IMR-90 (cell line): ENCODE results near the gene ALCAM. TPM values are rescaled to one million over a fixed set of nuclear protein-coding genes. Genes with fewer than 3 reads are reported as not detected.

Experiments
- ATAC-seq: fragments of 200-7000 bp; cut with Tn5 transposase; 2 replicates; pipeline ENCODE4 v1.9.1; 2020; ENCODE audit warnings: low read depth, mild to moderate bottlenecking, moderate library complexity
- BruUV-seq: library from RNA; stranded (reverse); fragments of 400-500 nt; replicated peaks from 2 replicates; lab custom pipeline; 2021; lab: Mats Ljungman, UMichigan
- CTCF ChIA-PET: fragments of 300-600 bp; formaldehyde crosslinking; extraction: SDS; loops from one replicate; lab custom pipeline; 2021; ENCODE audit warnings: antibody characterized with exemption; lab: Yijun Ruan, JAX
- POLR2A ChIA-PET: fragments of 300-600 bp; sonication (Branson Sonifier 250); formaldehyde crosslinking; loops from one replicate; lab custom pipeline; 2022; ENCODE audit warnings: antibody characterized with exemption; ENCODE audit not compliant: unreplicated experiment; lab: Charles Lee
- DNase-seq: peaks from one replicate; pipeline ENCODE4 v3.0.0; 2013
- H2AFZ ChIP-seq: replicated peaks from 2 replicates; pipeline ENCODE3; 2013; ENCODE audit warnings: low read length, mild to moderate bottlenecking; ENCODE audit not compliant: poor library complexity
- H2AK5ac ChIP-seq: 2 replicates; pipeline ENCODE4 v1.6.1; 2013; ENCODE audit warnings: low read depth, low read length, inconsistent platforms
- H2AK9ac ChIP-seq: replicated peaks from 2 replicates; pipeline ENCODE3; 2013; ENCODE audit warnings: mild to moderate bottlenecking, low read depth, low read length, moderate library complexity; ENCODE audit not compliant: poor library complexity
- H2BK120ac ChIP-seq: 2 replicates; pipeline ENCODE4 v1.6.1; 2013; ENCODE audit warnings: low read depth, low read length, inconsistent platforms
- H2BK15ac ChIP-seq: 3 replicates; pipeline ENCODE4 v1.6.1; 2013; ENCODE audit warnings: low read depth, low read length, inconsistent platforms
- H2BK20ac ChIP-seq: 2 replicates; pipeline ENCODE4 v1.6.1; 2013; ENCODE audit warnings: low read depth, mild to moderate bottlenecking, inconsistent platforms, low read length, moderate library complexity
- H2BK5ac ChIP-seq: 2 replicates; pipeline ENCODE4 v1.6.1; 2013; ENCODE audit warnings: mild to moderate bottlenecking, low read depth, low read length, inconsistent platforms; ENCODE audit not compliant: poor library complexity, severe bottlenecking
- H3K14ac ChIP-seq: replicated peaks from 2 replicates; pipeline ENCODE4 v1.6.1; 2013; ENCODE audit warnings: low read depth, low read length, inconsistent platforms
- H3K18ac ChIP-seq: 2 replicates; pipeline ENCODE4 v1.6.1; 2013; ENCODE audit warnings: low read depth, low read length, control low read depth
- H3K23ac ChIP-seq: 2 replicates; pipeline ENCODE4 v1.6.1; 2013; ENCODE audit warnings: low read depth, low read length, inconsistent platforms
- H3K27ac ChIP-seq: 2 replicates; pipeline ENCODE4 v1.5.1; 2013; ENCODE audit warnings: mild to moderate bottlenecking, control low read depth, low read length; ENCODE audit not compliant: insufficient read depth
- H3K27me3 ChIP-seq: 2 replicates; pipeline ENCODE4 v1.6.1; 2013; ENCODE audit warnings: low read length; ENCODE audit not compliant: control insufficient read depth, insufficient read depth
- H3K36me3 ChIP-seq: 2 replicates; pipeline ENCODE4 v1.6.1; 2013; ENCODE audit warnings: low read length, mixed read lengths; ENCODE audit not compliant: control insufficient read depth, insufficient read depth
- H3K4ac ChIP-seq: 2 replicates; pipeline ENCODE4 v1.6.1; 2013; ENCODE audit warnings: low read depth, low read length, inconsistent platforms
- H3K4me1 ChIP-seq: 2 replicates; pipeline ENCODE4 v1.6.1; 2013; ENCODE audit warnings: low read length, mixed read lengths; ENCODE audit not compliant: control insufficient read depth, insufficient read depth
- H3K4me2 ChIP-seq: 2 replicates; pipeline ENCODE4 v1.6.1; 2013; ENCODE audit warnings: low read depth, mild to moderate bottlenecking, control low read depth, low read length, moderate library complexity
- H3K4me3 ChIP-seq: 2 replicates; pipeline ENCODE4 v1.5.1; 2013; ENCODE audit warnings: low read depth, mild to moderate bottlenecking, control low read depth, low read length, moderate library complexity; ENCODE audit not compliant: insufficient read depth
- H3K56ac ChIP-seq: 2 replicates; pipeline ENCODE4 v1.6.1; 2013; ENCODE audit warnings: low read length, inconsistent platforms; ENCODE audit not compliant: insufficient read depth; ENCODE audit errors: extremely low read depth
- H3K79me1 ChIP-seq, 2 experiments: 2 replicates each; pipeline ENCODE4 v1.6.1; 2013; ENCODE audit warnings: low read length in 2 of 2, inconsistent platforms in 1 of 2, low read depth in 1 of 2
- H3K9ac ChIP-seq: 2 replicates; pipeline ENCODE4 v1.6.1; 2013; ENCODE audit warnings: low read depth, low read length, control low read depth
- H3K9me1 ChIP-seq: 2 replicates; pipeline ENCODE4 v1.6.1; 2013; ENCODE audit warnings: low read length, inconsistent platforms; ENCODE audit not compliant: insufficient read depth
- H3K9me3 ChIP-seq: 2 replicates; pipeline ENCODE4 v1.6.1; 2013; ENCODE audit warnings: low read length; ENCODE audit not compliant: control insufficient read depth, insufficient read depth
- H4K20me1 ChIP-seq: 2 replicates; pipeline ENCODE4 v1.6.1; 2013; ENCODE audit warnings: low read length, inconsistent platforms; ENCODE audit not compliant: insufficient read depth
- H4K5ac ChIP-seq: 2 replicates; pipeline ENCODE4 v1.6.1; 2013; ENCODE audit warnings: mild to moderate bottlenecking, low read depth, low read length, control low read depth
- H4K8ac ChIP-seq, 2 experiments: 2 replicates each; pipeline ENCODE4 v1.6.1; 2013; ENCODE audit warnings: low read depth in 2 of 2, low read length in 2 of 2, control low read depth in 1 of 2, inconsistent platforms in 1 of 2
- H4K91ac ChIP-seq: 2 replicates; pipeline ENCODE4 v1.6.1; 2013; ENCODE audit warnings: low read depth, low read length, inconsistent platforms; ENCODE audit not compliant: insufficient read depth
- BHLHE40 ChIP-seq: fragments of 150-350 bp; IDR thresholded peaks from 2 replicates; pipeline ENCODE4 v1.6.1; 2016; ENCODE audit warnings: mild to moderate bottlenecking, low read depth, low read length
- CEBPB ChIP-seq: IDR thresholded peaks from 2 replicates; pipeline ENCODE4 v1.6.1; 2012; ENCODE audit warnings: low read depth, low read length, improper control_type of control experiment
- CHD1 ChIP-seq: IDR thresholded peaks from 2 replicates; pipeline ENCODE4 v1.6.1; 2012; ENCODE audit warnings: low read depth, low read length, improper control_type of control experiment
- CTCF ChIP-seq: conservative IDR thresholded peaks from 2 replicates; pipeline ENCODE4 v1.5.1; 2012; ENCODE audit warnings: mild to moderate bottlenecking, low read depth, low read length, improper control_type of control experiment
- ELK1 ChIP-seq: fragments of 150-350 bp; IDR thresholded peaks from 2 replicates; pipeline ENCODE4 v1.6.1; 2016; ENCODE audit warnings: low read depth, mild to moderate bottlenecking, low read length, moderate library complexity, borderline replicate concordance
- FOS ChIP-seq: fragments of 150-350 bp; IDR thresholded peaks from 2 replicates; pipeline ENCODE4 v1.6.1; 2016; ENCODE audit warnings: low read depth, low read length
- MAFK ChIP-seq: IDR thresholded peaks from 2 replicates; pipeline ENCODE4 v1.6.1; 2012; ENCODE audit warnings: low read depth, low read length, improper control_type of control experiment
- MAZ ChIP-seq: IDR thresholded peaks from 2 replicates; pipeline ENCODE4 v1.6.1; 2012; ENCODE audit warnings: low read depth, mild to moderate bottlenecking, low read length, improper control_type of control experiment, moderate library complexity, borderline replicate concordance
- MXI1 ChIP-seq: IDR thresholded peaks from 2 replicates; pipeline ENCODE4 v1.6.1; 2012; ENCODE audit warnings: low read depth, mild to moderate bottlenecking, low read length, moderate library complexity, borderline replicate concordance
- NFE2L2 ChIP-seq: fragments of 150-350 bp; IDR thresholded peaks from 2 replicates; pipeline ENCODE4 v1.6.1; 2016; ENCODE audit warnings: low read depth, mild to moderate bottlenecking, low read length
- POLR2A ChIP-seq: IDR thresholded peaks from 2 replicates; pipeline ENCODE4 v1.6.1; 2012; ENCODE audit warnings: mild to moderate bottlenecking, low read depth, low read length
- RAD21 ChIP-seq: IDR thresholded peaks from 2 replicates; pipeline ENCODE4 v1.6.1; 2012; ENCODE audit warnings: low read length, improper control_type of control experiment
- RFX5 ChIP-seq: IDR thresholded peaks from 2 replicates; pipeline ENCODE4 v1.8.0; 2012; ENCODE audit warnings: low read depth, mild to moderate bottlenecking, low read length, moderate library complexity
- SMC3 ChIP-seq: fragments of 150-350 bp; IDR thresholded peaks from 2 replicates; pipeline ENCODE4 v1.6.1; 2016; ENCODE audit warnings: low read depth, mild to moderate bottlenecking, antibody characterized with exemption, low read length, moderate library complexity
- USF2 ChIP-seq: fragments of 150-350 bp; IDR thresholded peaks from 2 replicates; pipeline ENCODE4 v1.6.1; 2017; ENCODE audit warnings: mild to moderate bottlenecking, antibody characterized with exemption, low read length, low read depth
- dilution Hi-C: fragments of 300-500 bp; cut with HindIII; formaldehyde crosslinking; loops from one replicate; pipeline ENCODE4 v1.14.3; 2018; ENCODE audit warnings: low sequenced_read_pairs; ENCODE audit not compliant: unreplicated experiment
- in situ Hi-C: fragments of 300-500 bp; cut with MboI; formaldehyde crosslinking; loops from 3 replicates; pipeline ENCODE4 v1.14.3; 2019; ENCODE audit warnings: low sequenced_read_pairs, inconsistent platforms, mixed read lengths
- intact Hi-C: fragments of 100-400 bp; cut with micrococcal nuclease; formaldehyde crosslinking; loops from 2 replicates; pipeline ENCODE4 v1.10.0; 2022
- polyA plus RNA-seq, 3 experiments: library from polyadenylated mRNA; depleted of rRNA; stranded (reverse); fragments of >200 nt; gene quantifications; 2 replicates each; pipeline ENCODE4 v1.2.3, GENCODE V29; 2012; ENCODE audit warnings: low replicate concordance in 1 of 3
- total RNA-seq: library from RNA; depleted of rRNA; stranded (reverse); fragments of >200 nt; gene quantifications from 2 replicates; pipeline ENCODE4 v1.2.3, GENCODE V29; 2012

The ALCAM gene
- total and polyA plus RNA-seq, 2 of the 4 experiments (the other 2 are of a cell fraction), result 117 to 423 TPM

GRCh38 chr3:105385819-105386508, 19.3 kb downstream of the ALCAM start:
- no peak overlapping the region for H4K91ac ChIP-seq
- H3K9ac ChIP-seq, result no peak overlapping the region
- peak overlapping the region; percentile 12; the same call in 1 of the 2 replicates for H3K4me2 ChIP-seq
- no peak overlapping the region for H2BK120ac ChIP-seq
- CTCF ChIA-PET, result no interaction called here
- H4K8ac ChIP-seq, result peak overlapping the region in 1 of 2 experiments; percentile 73; a peak in 2 of 4 replicates
- 0 out of 2 replicates have a peak overlapping the region, but pooled peaks have one; percentile 43 for H3K14ac ChIP-seq
- no peak overlapping the region for H3K27ac ChIP-seq
- no peak overlapping the region for H3K4me3 ChIP-seq
- peak overlapping the region; percentile 53; the same call in 1 of the 2 replicates for H3K4ac ChIP-seq
- H2BK5ac ChIP-seq, result peak overlapping the region; percentile 39
- H3K36me3 ChIP-seq, result peaks cover 2% of the 10 kb centered on the region; the same call in 1 of the 2 replicates
- H3K79me1 ChIP-seq, result peaks cover 10 to 33% of the 10 kb centered on the region in 2 experiments; a peak in 3 of 4 replicates
- H2BK20ac ChIP-seq, result no peak overlapping the region
- intact Hi-C loops (loop anchor here (5.0 kb wide), 1 partner anchor 131 kb away; no protein-coding TSS in a partner anchor), in situ Hi-C loops (no loop called here), dilution Hi-C loops (no loop called here)
- H3K27me3 ChIP-seq, result no peaks in the 10 kb centered on the region
- H2AK5ac ChIP-seq, result no peak overlapping the region
- H2AFZ ChIP-seq, result no peak overlapping the region
- H3K9me1 ChIP-seq, result no peaks in the 10 kb centered on the region
- no peak overlapping the region for H4K5ac ChIP-seq
- peaks cover 4% of the 10 kb centered on the region; the same call in 1 of the 2 replicates for H3K4me1 ChIP-seq
- H3K18ac ChIP-seq, result peak overlapping the region; percentile 64; the same call in 1 of the 2 replicates
- H4K20me1 ChIP-seq, result peaks cover 11% of the 10 kb centered on the region; the same call in 1 of the 2 replicates
- POLR2A ChIA-PET, result no interaction called here
- H3K9me3 ChIP-seq, result peaks cover 3% of the 10 kb centered on the region; the same call in 1 of the 2 replicates
- BruUV-seq, result no TSS peak
- DNase-seq (no peak), ATAC-seq (no peak)
- no peak overlapping the region for H2AK9ac ChIP-seq
- no peak overlapping the region; the same call in 1 of the 2 replicates for H3K23ac ChIP-seq
- H2BK15ac ChIP-seq, result no peak overlapping the region
- H3K56ac ChIP-seq, result no peak overlapping the region
- TF ChIP-seq NFE2L2 (no peak), CTCF (no peak), RAD21 (no peak), BHLHE40 (no peak), MAZ (no peak), POLR2A (no peak), USF2 (no peak), SMC3 (no peak), RFX5 (no peak), MAFK (no peak), CHD1 (no peak), FOS (no peak), ELK1 (no peak), CEBPB (no peak), MXI1 (no peak)
